ENCODE data around the gene SMC5.

Gene SMC5

GRCh38 chr9:70257502-70257901 is 1.3 kb upstream of the SMC5 start:
- H3K27ac ChIP-seq = peak overlapping the region; percentile 89
- no peak for TF ChIP-seq CTCF (conservative IDR thresholded peaks at IDR 0.05)

- H3K27ac ChIP-seq = peak overlapping the region; percentile 89
Measured at GRCh38 chr9:70257991-70258691, 637 bp upstream of the SMC5 start.

GRCh38 chr9:70259512-70259802 is 679 bp downstream of the SMC5 start:
- H3K27ac ChIP-seq = peak overlapping the region; percentile 89
- 0 out of 2 replicates have a peak, but pooled peaks have one; percentile 9 for TF ChIP-seq CTCF (conservative IDR thresholded peaks at IDR 0.05)

More at GRCh38 chr9:70257991-70258691, 637 bp upstream of the SMC5 start:
- no peak for TF ChIP-seq CTCF (conservative IDR thresholded peaks at IDR 0.05)

- peak overlapping the region; percentile 89 for H3K27ac ChIP-seq
- TF ChIP-seq CTCF (conservative IDR thresholded peaks at IDR 0.05) = no peak
Measured at GRCh38 chr9:70260007-70260443, 1.2 kb downstream of the SMC5 start.

- no peak for TF ChIP-seq CTCF (conservative IDR thresholded peaks at IDR 0.05)
- no peak overlapping the region for H3K27ac ChIP-seq
Measured at GRCh38 chr9:70260606-70261005, 1.8 kb downstream of the SMC5 start.

- no peak for TF ChIP-seq CTCF (conservative IDR thresholded peaks at IDR 0.05)
- H3K27ac ChIP-seq = no peak overlapping the region
Measured at GRCh38 chr9:70261131-70261870, 2.5 kb downstream of the SMC5 start.

GRCh38 chr9:70262366-70262765 is 3.6 kb downstream of the SMC5 start:
- no peak overlapping the region for H3K27ac ChIP-seq
- TF ChIP-seq CTCF (conservative IDR thresholded peaks at IDR 0.05) = no peak
